HepG2 (cell line): ENCODE measurements around the gene OR10AD1. TPM values are rescaled to one million over a fixed set of nuclear protein-coding genes. Genes with fewer than 3 reads are reported as not detected.

Experiments
- ATAC-seq: fragments of 200-7000 bp; cut with Tn5 transposase; 3 replicates; pipeline ENCODE4 v1.9.1; 2020; ENCODE audit warnings: mild to moderate bottlenecking, moderate library complexity
- BruUV-seq: library from RNA; stranded (reverse); fragments of 400-500 nt; replicated peaks from 2 replicates; lab custom pipeline; 2021; lab: Mats Ljungman, UMichigan
- CTCF ChIA-PET: fragments of 300-600 bp; formaldehyde crosslinking; extraction: SDS; loops from one replicate; lab custom pipeline; 2021; ENCODE audit warnings: low total read pairs, inconsistent platforms, low intra/inter-chr PET ratio; lab: Yijun Ruan, JAX
- POLR2A ChIA-PET: fragments of 350-600 bp; sonication (Branson Sonifier 250); formaldehyde crosslinking; loops from one replicate; lab custom pipeline; 2020; ENCODE audit warnings: antibody characterized with exemption, inconsistent platforms; lab: Yijun Ruan, JAX
- DNase-seq: peaks from one replicate; pipeline ENCODE4 v3.0.0-alpha.2; 2015; ENCODE audit warnings: low spot score
- FAIRE-seq: peaks from 3 replicates; lab custom pipeline; 2011; peaks lifted over from hg19 to GRCh38; lab: Jason Lieb, UNC
- H2AFZ ChIP-seq: one replicate; pipeline ENCODE4 v1.6.1; 2011; ENCODE audit warnings: low read length, inconsistent platforms
- H3K27ac ChIP-seq: fragments of 300-600 bp; 3 replicates; pipeline ENCODE4 v1.8.0; 2011; ENCODE audit warnings: mixed run types, mild to moderate bottlenecking, mixed read lengths, low read length, inconsistent platforms; ENCODE audit not compliant: insufficient read depth; ENCODE audit errors: extremely low read length
- H3K27me3 ChIP-seq, 2 experiments: fragments of 200-600 bp in 1 of 2; 2 replicates in 1 of 2; 3 replicates in 1 of 2; pipeline versions ENCODE4 v1.6.0 to v1.8.0; 2011; ENCODE audit warnings: low read length in 2 of 2, mild to moderate bottlenecking in 2 of 2, moderate library complexity in 2 of 2, inconsistent platforms in 1 of 2; ENCODE audit not compliant: insufficient read depth in 2 of 2, control insufficient read depth in 1 of 2
- H3K36me3 ChIP-seq, 2 experiments: fragments of 200-600 bp in 1 of 2; replicated peaks in 1 of 2; 2 replicates in 1 of 2; 3 replicates in 1 of 2; pipeline versions ENCODE4 v1.5.1 to v1.8.0; 2011; ENCODE audit warnings: low read length in 2 of 2, inconsistent platforms in 1 of 2; ENCODE audit not compliant: insufficient read depth in 2 of 2, control insufficient read depth in 1 of 2
- H3K4me1 ChIP-seq: 2 replicates; pipeline ENCODE4 v1.5.1; 2012; ENCODE audit warnings: low read length, inconsistent platforms; ENCODE audit not compliant: insufficient read depth
- H3K4me2 ChIP-seq: 2 replicates; pipeline ENCODE4 v1.6.0; 2011; ENCODE audit warnings: low read depth, low read length, inconsistent platforms
- H3K4me3 ChIP-seq, 3 experiments: fragments of 200-600 bp in 1 of 3; sonication (generic), shearing (Covaris generic) in 1 of 3; replicated peaks in 1 of 3; 2 replicates each; pipeline ENCODE4 v1.5.1; 2011 to 2016; ENCODE audit warnings: low read length in 3 of 3, inconsistent platforms in 2 of 3, low read depth in 2 of 3, mild to moderate bottlenecking in 2 of 3, control low read depth in 1 of 3, mixed read lengths in 1 of 3; ENCODE audit not compliant: insufficient read depth in 1 of 3
- H3K79me2 ChIP-seq: one replicate; pipeline ENCODE4 v1.6.1; 2011; ENCODE audit warnings: low read length, inconsistent platforms; ENCODE audit not compliant: insufficient read depth
- H3K9ac ChIP-seq: 2 replicates; pipeline ENCODE4 v1.6.0; 2011; ENCODE audit warnings: mild to moderate bottlenecking, low read depth, low read length, inconsistent platforms; ENCODE audit not compliant: insufficient read depth
- H3K9me3 ChIP-seq: 2 replicates; pipeline ENCODE4 v1.5.1; 2012; ENCODE audit warnings: mild to moderate bottlenecking, low read length
- H4K20me1 ChIP-seq: 2 replicates; pipeline ENCODE4 v1.6.0; 2011; ENCODE audit warnings: inconsistent platforms, mild to moderate bottlenecking, low read length, moderate library complexity; ENCODE audit not compliant: insufficient read depth
- FOXJ3 ChIP-seq: sonication (generic); formaldehyde crosslinking; IDR thresholded peaks from 2 replicates; pipeline ENCODE4 v1.4.0; 2020; ENCODE audit warnings: missing genetic modification reagents, mild to moderate bottlenecking, borderline replicate concordance
- GABPA ChIP-seq, 2 experiments: IDR thresholded peaks; 2 replicates each; pipeline ENCODE4 v1.6.1; 2011 to 2016; ENCODE audit warnings: low read depth in 2 of 2, low read length in 1 of 2, missing biosample characterization in 1 of 2, missing genetic modification characterization in 1 of 2
- GATAD2A ChIP-seq: IDR thresholded peaks from 2 replicates; pipeline ENCODE4 v1.6.1; 2016
- HDAC2 ChIP-seq: sonication (generic); formaldehyde crosslinking; IDR thresholded peaks from 2 replicates; pipeline ENCODE4 v1.4.0; 2020; ENCODE audit warnings: missing genetic modification reagents
- MXI1 ChIP-seq: IDR thresholded peaks from 3 replicates; pipeline ENCODE4 v1.6.1; 2012; ENCODE audit warnings: low read depth, low read length, inconsistent platforms, borderline replicate concordance
- NR2F6 ChIP-seq, 2 experiments: IDR thresholded peaks; 2 replicates each; pipeline ENCODE4 v1.6.1; 2016; ENCODE audit warnings: antibody characterized with exemption in 1 of 2, mild to moderate bottlenecking in 1 of 2
- PRDM15 ChIP-seq: sonication (generic); formaldehyde crosslinking; IDR thresholded peaks from 2 replicates; pipeline ENCODE4 v1.4.0; 2020; ENCODE audit warnings: missing genetic modification reagents
- TARDBP ChIP-seq: sonication (generic); formaldehyde crosslinking; IDR thresholded peaks from 2 replicates; pipeline ENCODE4 v1.8.0; 2022; ENCODE audit warnings: mild to moderate bottlenecking, missing genetic modification reagents
- ZFP37 ChIP-seq: sonication (generic); formaldehyde crosslinking; IDR thresholded peaks from 2 replicates; pipeline ENCODE4 v1.4.0; 2020; ENCODE audit warnings: missing genetic modification reagents, borderline replicate concordance
- ZNF230 ChIP-seq: sonication (generic); formaldehyde crosslinking; IDR thresholded peaks from 2 replicates; pipeline ENCODE4 v1.4.0; 2020; ENCODE audit warnings: mild to moderate bottlenecking, missing genetic modification reagents
- ZNF329 ChIP-seq: sonication (generic); formaldehyde crosslinking; IDR thresholded peaks from 2 replicates; pipeline ENCODE4 v1.9.0; 2021; ENCODE audit warnings: low read depth, mild to moderate bottlenecking, missing genetic modification reagents
- WGBS: methylation state at CpG from one replicate; pipeline ENCODE4 v1.1.6; 2017; ENCODE audit warnings: low lambda C conversion rate; 5-methylcytosine and 5-hydroxymethylcytosine counted together
- in situ Hi-C: cut with HindIII; loops from 2 replicates; pipeline ENCODE4 v1.10.0; 2017; ENCODE audit warnings: low pct_unique_long_range_greater_than_20kb; ENCODE audit not compliant: extremely low pct_ligation_motif_present
- intact Hi-C: fragments of 100-400 bp; cut with micrococcal nuclease; formaldehyde crosslinking; loops from one replicate; pipeline ENCODE4 v1.10.0; 2022; ENCODE audit not compliant: unreplicated experiment
- polyA plus RNA-seq, 8 experiments: library from polyadenylated mRNA; depleted of rRNA in 3 of 8; stranded (reverse) in 7 of 8; unstranded in 1 of 8; fragments of >200 nt; fragmentation: Illumina TruSeq in 4 of 8; extraction: Trizol in 4 of 8; gene quantifications; 2 replicates each; pipeline versions ENCODE4 v1.2.1 to v1.2.3, GENCODE V29; 2011 to 2016; ENCODE audit warnings: low read depth in 4 of 8, missing spikeins in 1 of 8, mixed read lengths in 1 of 8; ENCODE audit not compliant: insufficient read depth in 1 of 8
- total RNA-seq, 5 experiments: library from RNA; depleted of rRNA; stranded (reverse); fragments of >200 nt; fragmentation: Illumina TruSeq; extraction: Trizol; gene quantifications; 2 replicates each; pipeline ENCODE4 v1.2.3, GENCODE V29; 2016; ENCODE audit warnings: low read depth in 1 of 5
- TF ChIP-seq, protein P1 (sequence below), 2 experiments: sonication (generic) in 1 of 2; formaldehyde crosslinking in 1 of 2; IDR thresholded peaks; 2 replicates each; pipeline versions ENCODE4 v1.6.1 to v1.9.0; 2014 to 2022; ENCODE audit warnings: antibody characterized with exemption in 1 of 2, borderline replicate concordance in 1 of 2, inconsistent platforms in 1 of 2, low read depth in 1 of 2, missing genetic modification reagents in 1 of 2

OR10AD1 gene
- total and polyA plus RNA-seq, 2 of the 13 experiments (the other 11 are each of a cell fraction or from before 2014, with no cell fraction given) = not detected

- Histone ChIP-seq H3K36me3 (no peaks in the 10 kb centered on the region), H3K9ac (no peak overlapping the region), H3K9me3 (peaks cover 6% of the 10 kb centered on the region), H3K27ac (no peak overlapping the region), H3K4me3 (no peak overlapping the region), H3K4me1 (no peaks in the 10 kb centered on the region), H3K4me2 (no peak overlapping the region), H2AFZ (no peak overlapping the region), H3K79me2 (no peaks in the 10 kb centered on the region), H4K20me1 (no peaks in the 10 kb centered on the region), H3K27me3 (no peaks in the 10 kb centered on the region; a peak in 1 of 5 replicates)
- intact Hi-C loops = no loop called here
- POLR2A ChIA-PET = no interaction called here
- DNase-seq (no peak), FAIRE-seq (no peak), ATAC-seq (no peak)
- TF ChIP-seq GABPA (IDR thresholded peaks at IDR 0.05; ENCODE audit: low read depth, low read length) = no peak
- TF ChIP-seq GABPA (CRISPR knock-in tag; IDR thresholded peaks at IDR 0.05; ENCODE audit: low read depth) = no peak
- no peak for TF ChIP-seq ZNF329 (CRISPR knock-in tag)
- TF ChIP-seq, protein P1, sequence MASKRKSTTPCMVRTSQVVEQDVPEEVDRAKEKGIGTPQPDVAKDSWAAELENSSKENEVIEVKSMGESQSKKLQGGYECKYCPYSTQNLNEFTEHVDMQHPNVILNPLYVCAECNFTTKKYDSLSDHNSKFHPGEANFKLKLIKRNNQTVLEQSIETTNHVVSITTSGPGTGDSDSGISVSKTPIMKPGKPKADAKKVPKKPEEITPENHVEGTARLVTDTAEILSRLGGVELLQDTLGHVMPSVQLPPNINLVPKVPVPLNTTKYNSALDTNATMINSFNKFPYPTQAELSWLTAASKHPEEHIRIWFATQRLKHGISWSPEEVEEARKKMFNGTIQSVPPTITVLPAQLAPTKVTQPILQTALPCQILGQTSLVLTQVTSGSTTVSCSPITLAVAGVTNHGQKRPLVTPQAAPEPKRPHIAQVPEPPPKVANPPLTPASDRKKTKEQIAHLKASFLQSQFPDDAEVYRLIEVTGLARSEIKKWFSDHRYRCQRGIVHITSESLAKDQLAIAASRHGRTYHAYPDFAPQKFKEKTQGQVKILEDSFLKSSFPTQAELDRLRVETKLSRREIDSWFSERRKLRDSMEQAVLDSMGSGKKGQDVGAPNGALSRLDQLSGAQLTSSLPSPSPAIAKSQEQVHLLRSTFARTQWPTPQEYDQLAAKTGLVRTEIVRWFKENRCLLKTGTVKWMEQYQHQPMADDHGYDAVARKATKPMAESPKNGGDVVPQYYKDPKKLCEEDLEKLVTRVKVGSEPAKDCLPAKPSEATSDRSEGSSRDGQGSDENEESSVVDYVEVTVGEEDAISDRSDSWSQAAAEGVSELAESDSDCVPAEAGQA (IDR thresholded peaks at IDR 0.05; ENCODE audit: low read depth) = no peak
- TF ChIP-seq, protein P1 (CRISPR knock-in tag; IDR thresholded peaks at IDR 0.05; ENCODE audit: borderline replicate concordance) = no peak
- no peak for TF ChIP-seq NR2F6 (IDR thresholded peaks at IDR 0.05)
- no peak for TF ChIP-seq NR2F6 (CRISPR knock-in tag; IDR thresholded peaks at IDR 0.05)
- TF ChIP-seq TARDBP (CRISPR knock-in tag) = no peak
- no peak for TF ChIP-seq ZNF230 (CRISPR knock-in tag)
- no peak for TF ChIP-seq HDAC2 (CRISPR knock-in tag)
- TF ChIP-seq PRDM15 = no peak
- TF ChIP-seq GATAD2A = no peak
- no peak for TF ChIP-seq MXI1
- no peak for TF ChIP-seq ZFP37
- no peak for TF ChIP-seq FOXJ3 (CRISPR knock-in tag)
- BruUV-seq = no TSS peak
- CTCF ChIA-PET = no interaction called here
- WGBS = 23% methylated on average over 8 of the region's 8 CpGs
- in situ Hi-C loops = no loop called here
Observed at GRCh38 chr12:48202766-48203165, 326 bp downstream of the OR10AD1 start.
